ENCODE results near the gene TUSC2. TPM values are rescaled to one million over a fixed set of nuclear protein-coding genes. Genes with fewer than 3 reads are reported as not detected.

TUSC2 gene
- total and polyA plus RNA-seq, 2 of the 13 experiments (the other 11 are each of a cell fraction or from before 2014, with no cell fraction given), result 36.7 to 39.1 TPM

DNA sequence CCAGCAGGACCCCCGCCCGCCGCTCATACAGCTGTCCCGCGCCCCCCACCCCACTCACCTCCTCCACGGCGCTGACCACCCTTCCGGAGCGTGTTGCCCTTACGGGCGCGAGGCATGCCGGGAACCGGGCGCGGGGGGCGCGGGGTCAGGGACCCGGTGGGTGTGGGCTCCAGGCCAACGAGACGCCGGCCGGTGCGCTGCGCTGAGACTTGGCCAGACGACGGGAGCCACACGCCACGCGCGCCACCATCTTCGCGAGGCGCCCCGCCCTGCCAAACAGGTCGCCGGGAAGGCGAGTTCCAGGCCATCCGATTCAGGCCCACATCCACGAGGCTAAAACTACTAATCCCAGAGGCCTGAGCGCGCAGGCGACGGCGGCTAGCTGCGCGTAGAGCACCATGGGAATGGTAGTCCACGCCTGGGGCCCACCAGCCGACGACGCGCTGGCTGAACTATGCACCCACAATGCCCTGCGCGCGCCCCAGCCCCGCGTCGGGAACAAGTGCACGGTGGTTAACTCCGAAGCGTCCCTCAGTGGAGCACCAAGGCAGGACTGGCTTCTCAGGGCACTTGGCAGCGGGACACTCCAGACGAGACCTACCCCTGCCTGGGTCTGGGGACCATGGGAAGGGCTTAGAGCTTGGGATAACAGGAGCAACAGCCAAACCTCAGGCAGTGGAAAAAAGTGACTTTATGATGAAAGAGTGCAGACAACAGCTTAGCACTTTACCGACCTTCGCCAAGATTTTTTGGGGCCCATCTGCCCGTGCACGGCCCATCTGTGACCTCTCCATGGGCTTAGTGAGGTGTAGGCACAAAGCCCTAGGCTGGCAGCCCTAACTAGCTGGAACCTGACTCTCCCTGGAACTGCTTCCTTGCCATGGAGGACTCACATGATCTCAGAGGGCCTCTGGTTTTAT lies 35.6 kb downstream of the TUSC2 start, which contains the start of gene IFRD2 (continued):
- TF ChIP-seq, protein P1, sequence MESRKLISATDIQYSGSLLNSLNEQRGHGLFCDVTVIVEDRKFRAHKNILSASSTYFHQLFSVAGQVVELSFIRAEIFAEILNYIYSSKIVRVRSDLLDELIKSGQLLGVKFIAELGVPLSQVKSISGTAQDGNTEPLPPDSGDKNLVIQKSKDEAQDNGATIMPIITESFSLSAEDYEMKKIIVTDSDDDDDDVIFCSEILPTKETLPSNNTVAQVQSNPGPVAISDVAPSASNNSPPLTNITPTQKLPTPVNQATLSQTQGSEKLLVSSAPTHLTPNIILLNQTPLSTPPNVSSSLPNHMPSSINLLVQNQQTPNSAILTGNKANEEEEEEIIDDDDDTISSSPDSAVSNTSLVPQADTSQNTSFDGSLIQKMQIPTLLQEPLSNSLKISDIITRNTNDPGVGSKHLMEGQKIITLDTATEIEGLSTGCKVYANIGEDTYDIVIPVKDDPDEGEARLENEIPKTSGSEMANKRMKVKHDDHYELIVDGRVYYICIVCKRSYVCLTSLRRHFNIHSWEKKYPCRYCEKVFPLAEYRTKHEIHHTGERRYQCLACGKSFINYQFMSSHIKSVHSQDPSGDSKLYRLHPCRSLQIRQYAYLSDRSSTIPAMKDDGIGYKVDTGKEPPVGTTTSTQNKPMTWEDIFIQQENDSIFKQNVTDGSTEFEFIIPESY (CRISPR knock-in tag; IDR thresholded peaks at IDR 0.05), result no peak; the same call in 1 of the 2 replicates
- TF ChIP-seq FOXK1 (CRISPR knock-in tag; IDR thresholded peaks at IDR 0.05; ENCODE audit: borderline replicate concordance, low read depth), result peak; percentile 90
- TF ChIP-seq, protein P2, sequence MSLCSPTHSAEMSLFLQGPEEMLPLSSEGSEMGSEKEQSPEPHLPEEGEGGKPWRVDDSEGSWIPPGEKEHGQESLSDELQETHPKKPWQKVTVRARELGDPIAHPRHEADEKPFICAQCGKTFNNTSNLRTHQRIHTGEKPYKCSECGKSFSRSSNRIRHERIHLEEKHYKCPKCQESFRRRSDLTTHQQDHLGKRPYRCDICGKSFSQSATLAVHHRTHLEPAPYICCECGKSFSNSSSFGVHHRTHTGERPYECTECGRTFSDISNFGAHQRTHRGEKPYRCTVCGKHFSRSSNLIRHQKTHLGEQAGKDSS (CRISPR knock-in tag; IDR thresholded peaks at IDR 0.05; ENCODE audit: borderline replicate concordance, low read depth), result peak; percentile 50; the same call in 1 of the 2 replicates
- no peak for TF ChIP-seq NCOA5 (CRISPR knock-in tag; IDR thresholded peaks at IDR 0.05)
- TF ChIP-seq BRCA1 (CRISPR knock-in tag; IDR thresholded peaks at IDR 0.05), result no peak
- TF ChIP-seq HNRNPL (IDR thresholded peaks at IDR 0.05; ENCODE audit: low read depth, low read length), result no peak; the same call in 1 of the 2 replicates
- TF ChIP-seq, protein P3, sequence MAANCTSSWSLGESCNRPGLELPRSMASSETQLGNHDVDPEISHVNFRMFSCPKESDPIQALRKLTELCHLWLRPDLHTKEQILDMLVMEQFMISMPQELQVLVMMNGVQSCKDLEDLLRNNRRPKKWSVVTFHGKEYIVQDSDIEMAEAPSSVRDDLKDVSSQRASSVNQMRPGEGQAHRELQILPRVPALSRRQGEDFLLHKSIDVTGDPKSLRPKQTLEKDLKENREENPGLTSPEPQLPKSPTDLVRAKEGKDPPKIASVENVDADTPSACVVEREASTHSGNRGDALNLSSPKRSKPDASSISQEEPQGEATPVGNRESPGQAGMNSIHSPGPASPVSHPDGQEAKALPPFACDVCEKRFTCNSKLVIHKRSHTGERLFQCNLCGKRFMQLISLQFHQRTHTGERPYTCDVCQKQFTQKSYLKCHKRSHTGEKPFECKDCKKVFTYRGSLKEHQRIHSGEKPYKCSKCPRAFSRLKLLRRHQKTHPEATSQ (CRISPR knock-in tag; IDR thresholded peaks at IDR 0.05; ENCODE audit: borderline replicate concordance), result no peak
- no peak for TF ChIP-seq GABPA (IDR thresholded peaks at IDR 0.05; ENCODE audit: low read depth, low read length)
- peak; percentile 83 for TF ChIP-seq GABPA (CRISPR knock-in tag; IDR thresholded peaks at IDR 0.05; ENCODE audit: low read depth)
- no peak for TF ChIP-seq ZFP36L1 (CRISPR knock-in tag; IDR thresholded peaks at IDR 0.05)
- TF ChIP-seq, protein P4, sequence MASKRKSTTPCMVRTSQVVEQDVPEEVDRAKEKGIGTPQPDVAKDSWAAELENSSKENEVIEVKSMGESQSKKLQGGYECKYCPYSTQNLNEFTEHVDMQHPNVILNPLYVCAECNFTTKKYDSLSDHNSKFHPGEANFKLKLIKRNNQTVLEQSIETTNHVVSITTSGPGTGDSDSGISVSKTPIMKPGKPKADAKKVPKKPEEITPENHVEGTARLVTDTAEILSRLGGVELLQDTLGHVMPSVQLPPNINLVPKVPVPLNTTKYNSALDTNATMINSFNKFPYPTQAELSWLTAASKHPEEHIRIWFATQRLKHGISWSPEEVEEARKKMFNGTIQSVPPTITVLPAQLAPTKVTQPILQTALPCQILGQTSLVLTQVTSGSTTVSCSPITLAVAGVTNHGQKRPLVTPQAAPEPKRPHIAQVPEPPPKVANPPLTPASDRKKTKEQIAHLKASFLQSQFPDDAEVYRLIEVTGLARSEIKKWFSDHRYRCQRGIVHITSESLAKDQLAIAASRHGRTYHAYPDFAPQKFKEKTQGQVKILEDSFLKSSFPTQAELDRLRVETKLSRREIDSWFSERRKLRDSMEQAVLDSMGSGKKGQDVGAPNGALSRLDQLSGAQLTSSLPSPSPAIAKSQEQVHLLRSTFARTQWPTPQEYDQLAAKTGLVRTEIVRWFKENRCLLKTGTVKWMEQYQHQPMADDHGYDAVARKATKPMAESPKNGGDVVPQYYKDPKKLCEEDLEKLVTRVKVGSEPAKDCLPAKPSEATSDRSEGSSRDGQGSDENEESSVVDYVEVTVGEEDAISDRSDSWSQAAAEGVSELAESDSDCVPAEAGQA (IDR thresholded peaks at IDR 0.05; ENCODE audit: low read depth), result peak; percentile 93
- TF ChIP-seq, protein P4 (CRISPR knock-in tag; IDR thresholded peaks at IDR 0.05; ENCODE audit: borderline replicate concordance), result no peak
- TF ChIP-seq, protein P5, sequence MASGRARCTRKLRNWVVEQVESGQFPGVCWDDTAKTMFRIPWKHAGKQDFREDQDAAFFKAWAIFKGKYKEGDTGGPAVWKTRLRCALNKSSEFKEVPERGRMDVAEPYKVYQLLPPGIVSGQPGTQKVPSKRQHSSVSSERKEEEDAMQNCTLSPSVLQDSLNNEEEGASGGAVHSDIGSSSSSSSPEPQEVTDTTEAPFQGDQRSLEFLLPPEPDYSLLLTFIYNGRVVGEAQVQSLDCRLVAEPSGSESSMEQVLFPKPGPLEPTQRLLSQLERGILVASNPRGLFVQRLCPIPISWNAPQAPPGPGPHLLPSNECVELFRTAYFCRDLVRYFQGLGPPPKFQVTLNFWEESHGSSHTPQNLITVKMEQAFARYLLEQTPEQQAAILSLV (CRISPR knock-in tag; IDR thresholded peaks at IDR 0.05; ENCODE audit: borderline replicate concordance), result peak; percentile 76; the same call in 1 of the 2 replicates
- no peak for TF ChIP-seq NPAS2 (CRISPR knock-in tag; IDR thresholded peaks at IDR 0.05; ENCODE audit: borderline replicate concordance)
- TF ChIP-seq PCBP2 (optimal IDR thresholded peaks at IDR 0.05; ENCODE audit: low read depth, low read length, poor library complexity, severe bottlenecking), result no peak
- 0 out of 2 replicates have a peak, but pooled peaks have one; percentile 35 for TF ChIP-seq MIXL1 (CRISPR knock-in tag; IDR thresholded peaks at IDR 0.05)
- 0 out of 2 replicates have a peak, but pooled peaks have one; percentile 10 for TF ChIP-seq KLF6 (CRISPR knock-in tag; IDR thresholded peaks at IDR 0.05)

Data from HepG2 (cell line).